ENCODE data around the gene MAGOH.

DNA sequence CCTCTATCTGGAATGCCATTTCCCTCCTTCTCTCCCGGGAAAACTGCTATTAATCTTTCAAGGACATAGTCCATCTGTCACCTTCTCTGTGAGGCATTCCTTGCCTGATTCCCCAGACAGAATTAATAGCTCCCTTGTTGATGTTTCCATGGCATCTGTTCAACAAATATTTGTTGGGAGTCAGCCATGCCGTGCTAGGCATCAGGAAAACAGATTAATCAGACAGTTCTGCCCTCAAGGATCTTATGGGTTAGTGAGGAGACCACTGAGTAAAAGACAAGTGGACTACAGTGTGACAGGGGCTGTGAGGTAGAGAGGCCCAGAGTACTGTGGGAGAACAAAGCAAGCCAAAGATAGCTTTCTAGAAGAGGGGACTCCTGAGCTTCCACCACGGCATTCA, 11.4 kb upstream of the MAGOH start:
- TF ChIP-seq POLR2AphosphoS5 (IDR thresholded peaks at IDR 0.05) (no peak), POLR2A (IDR thresholded peaks at IDR 0.05) (no peak)
- TF ChIP-seq, protein P1, sequence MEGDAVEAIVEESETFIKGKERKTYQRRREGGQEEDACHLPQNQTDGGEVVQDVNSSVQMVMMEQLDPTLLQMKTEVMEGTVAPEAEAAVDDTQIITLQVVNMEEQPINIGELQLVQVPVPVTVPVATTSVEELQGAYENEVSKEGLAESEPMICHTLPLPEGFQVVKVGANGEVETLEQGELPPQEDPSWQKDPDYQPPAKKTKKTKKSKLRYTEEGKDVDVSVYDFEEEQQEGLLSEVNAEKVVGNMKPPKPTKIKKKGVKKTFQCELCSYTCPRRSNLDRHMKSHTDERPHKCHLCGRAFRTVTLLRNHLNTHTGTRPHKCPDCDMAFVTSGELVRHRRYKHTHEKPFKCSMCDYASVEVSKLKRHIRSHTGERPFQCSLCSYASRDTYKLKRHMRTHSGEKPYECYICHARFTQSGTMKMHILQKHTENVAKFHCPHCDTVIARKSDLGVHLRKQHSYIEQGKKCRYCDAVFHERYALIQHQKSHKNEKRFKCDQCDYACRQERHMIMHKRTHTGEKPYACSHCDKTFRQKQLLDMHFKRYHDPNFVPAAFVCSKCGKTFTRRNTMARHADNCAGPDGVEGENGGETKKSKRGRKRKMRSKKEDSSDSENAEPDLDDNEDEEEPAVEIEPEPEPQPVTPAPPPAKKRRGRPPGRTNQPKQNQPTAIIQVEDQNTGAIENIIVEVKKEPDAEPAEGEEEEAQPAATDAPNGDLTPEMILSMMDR (IDR thresholded peaks at IDR 0.05) = no peak

All from stomach (tissue), 4 donors.